GM12878 (cell line): Measurements from ENCODE around the gene ZNF467.

Experiments
- ATF3 ChIP-seq: IDR thresholded peaks from 2 replicates; pipeline ENCODE4 v1.6.1; 2011; ENCODE audit warnings: low read depth, mild to moderate bottlenecking, low read length, moderate library complexity, borderline replicate concordance; ENCODE audit errors: extremely low read depth
- BHLHE40 ChIP-seq, 2 experiments: fragments of 450-650 bp in 1 of 2; IDR thresholded peaks; 2 replicates each; pipeline ENCODE4 v1.6.1; 2011 to 2017; ENCODE audit warnings: low read depth in 2 of 2, borderline replicate concordance in 1 of 2, improper control_type of control experiment in 1 of 2, low read length in 1 of 2, mild to moderate bottlenecking in 1 of 2
- CTCF ChIP-seq, 3 experiments: IDR thresholded peaks in 2 of 3; conservative IDR thresholded peaks in 1 of 3; 2 replicates each; pipeline ENCODE4 v1.5.1; 2011; ENCODE audit warnings: low read depth in 3 of 3, low read length in 3 of 3, mild to moderate bottlenecking in 3 of 3, control low read depth in 2 of 3, moderate library complexity in 2 of 3, inconsistent platforms in 1 of 3, mixed read lengths in 1 of 3; ENCODE audit not compliant: control insufficient read depth in 2 of 3, insufficient read depth in 1 of 3; ENCODE audit errors: extremely low read depth in 1 of 3
- ELK1 ChIP-seq: IDR thresholded peaks from 2 replicates; pipeline ENCODE4 v1.6.1; 2012; ENCODE audit warnings: low read depth, low read length, improper control_type of control experiment
- EZH2 ChIP-seq: IDR thresholded peaks from 2 replicates; pipeline ENCODE4 v1.6.1; 2012; ENCODE audit warnings: low read depth, mild to moderate bottlenecking, control low read depth, inconsistent platforms, low read length, borderline replicate concordance; ENCODE audit not compliant: control insufficient read depth
- JUNB ChIP-seq: IDR thresholded peaks from 2 replicates; pipeline ENCODE4 v1.6.1; 2016; ENCODE audit warnings: antibody characterized with exemption, mild to moderate bottlenecking
- NR2C1 ChIP-seq: fragments of 450-650 bp; IDR thresholded peaks from 2 replicates; pipeline ENCODE4 v1.6.1; 2017; ENCODE audit warnings: antibody characterized with exemption, mild to moderate bottlenecking, moderate library complexity
- POLR2A ChIP-seq: IDR thresholded peaks from 2 replicates; pipeline ENCODE4 v1.6.1; 2011; ENCODE audit warnings: low read depth, mild to moderate bottlenecking, low read length
- POLR2AphosphoS5 ChIP-seq: IDR thresholded peaks from 2 replicates; pipeline ENCODE4 v1.6.1; 2011; ENCODE audit warnings: mild to moderate bottlenecking, low read length, inconsistent platforms
- STAT1 ChIP-seq: fragments of 450-650 bp; conservative IDR thresholded peaks from 2 replicates; pipeline ENCODE4 v1.6.1; 2014; ENCODE audit warnings: antibody characterized with exemption, mild to moderate bottlenecking
- ZBTB4 ChIP-seq: fragments of 450-650 bp; formaldehyde crosslinking; IDR thresholded peaks from 2 replicates; pipeline ENCODE4 v1.4.0; 2022; ENCODE audit warnings: mild to moderate bottlenecking, moderate library complexity
- ZNF274 ChIP-seq: IDR thresholded peaks from one replicate; pipeline ENCODE4 v1.8.0; 2011; ENCODE audit not compliant: insufficient read length, insufficient read depth

GRCh38 chr7:149777551-149778326 lies 4.4 kb upstream of the ZNF467 start:
- TF ChIP-seq POLR2A = no peak
- TF ChIP-seq CTCF (IDR thresholded peaks at IDR 0.05 in 2 of 3, conservative IDR thresholded peaks at IDR 0.05 in 1 of 3; ENCODE audit: control insufficient read depth in 2 of 3, extremely low read depth in 1 of 3, insufficient read depth in 1 of 3, low read depth in 3 of 3, low read length in 3 of 3) = no peak
- TF ChIP-seq JUNB = no peak
- TF ChIP-seq ATF3 = no peak
- TF ChIP-seq EZH2 = no peak
- TF ChIP-seq POLR2AphosphoS5 = no peak
- no peak for TF ChIP-seq NR2C1
- TF ChIP-seq BHLHE40 (IDR thresholded peaks at IDR 0.05; ENCODE audit: borderline replicate concordance in 1 of 2, low read depth in 2 of 2, low read length in 1 of 2) = no peak
- no peak for TF ChIP-seq ZBTB4 (CRISPR knock-in tag)
- TF ChIP-seq STAT1 = no peak
- TF ChIP-seq ZNF274 = no peak
- TF ChIP-seq ELK1 = no peak
